ENCODE data around the gene SMG6.

The SMG6 gene

DNA sequence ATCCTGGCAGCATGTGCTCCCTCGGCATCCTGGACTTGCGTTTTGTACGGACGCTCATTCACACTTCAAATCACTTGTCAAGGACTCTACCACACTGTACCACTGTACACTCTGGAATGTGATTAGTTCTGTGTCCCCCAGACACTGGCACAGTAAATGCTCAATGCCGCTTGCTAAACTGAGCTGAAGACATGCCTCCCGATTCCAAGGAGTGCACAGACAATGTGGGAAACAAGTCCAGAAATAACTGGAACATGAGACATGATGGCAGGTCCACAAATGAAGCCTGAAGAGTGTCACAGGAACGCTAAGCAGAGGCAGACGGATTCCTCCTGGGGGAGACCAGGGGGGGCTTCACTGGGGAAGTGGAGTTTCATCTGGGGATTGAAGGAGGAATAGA, 226.5 kb downstream of the SMG6 start:
- DNase-seq (ENCODE audit: low read depth in 3 of 3): no peak

- no peak for DNase-seq (ENCODE audit: low read depth in 3 of 3)
Measured at GRCh38 chr17:2076087-2076984, 227.2 kb downstream of the SMG6 start.

GRCh38 chr17:2075336-2076086, 228.1 kb downstream of the SMG6 start:
- no peak for DNase-seq (ENCODE audit: low read depth in 3 of 3)

GRCh38 chr17:2074919-2075318, 228.7 kb downstream of the SMG6 start:
- DNase-seq (ENCODE audit: low read depth in 3 of 3): no peak

DNA sequence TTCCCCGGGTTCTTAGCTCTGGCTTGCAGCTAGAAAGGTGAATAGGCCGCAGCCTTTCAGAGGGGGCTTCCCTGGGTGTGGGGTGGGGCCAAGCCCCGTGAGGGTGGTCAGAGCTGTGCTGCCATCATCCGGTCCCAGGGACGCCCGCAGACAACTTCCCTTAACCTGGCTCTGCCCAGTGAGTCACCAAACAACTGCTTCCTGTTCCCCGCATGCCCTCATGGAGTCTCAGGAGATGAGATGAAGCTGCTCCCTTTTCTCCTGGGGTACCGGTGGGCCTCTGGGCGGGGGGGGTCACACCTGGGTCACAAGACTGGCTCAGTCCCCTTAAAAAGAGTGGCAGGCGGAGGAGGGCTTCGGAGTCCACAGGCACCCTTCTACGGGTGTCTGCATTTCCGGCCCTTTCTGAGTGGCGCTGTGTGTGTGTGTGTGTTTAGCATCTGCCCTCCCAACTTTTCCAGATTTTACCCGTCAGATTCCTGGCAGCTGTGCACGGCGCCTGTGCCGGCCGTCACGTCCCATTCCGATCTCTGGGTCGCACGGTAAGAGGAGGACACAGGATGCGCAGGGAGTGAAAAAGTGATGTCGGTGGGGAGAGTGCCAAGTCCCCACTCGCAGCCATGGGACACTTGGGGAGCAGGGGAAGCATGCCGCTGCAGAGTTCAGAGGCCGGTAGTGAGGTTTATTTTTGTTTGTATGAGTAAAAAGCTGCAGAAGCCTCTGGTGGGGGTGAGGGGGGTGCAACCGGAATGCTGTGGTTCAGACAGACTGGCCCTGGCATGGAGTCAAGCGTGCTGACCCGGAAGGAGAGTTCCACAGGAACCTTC, 231.9 kb downstream of the SMG6 start:
- no peak for DNase-seq (ENCODE audit: low read depth in 3 of 3)

- DNase-seq (ENCODE audit: low read depth in 3 of 3): no peak
Measured at GRCh38 chr17:2071024-2071385, 232.6 kb downstream of the SMG6 start.

DNA sequence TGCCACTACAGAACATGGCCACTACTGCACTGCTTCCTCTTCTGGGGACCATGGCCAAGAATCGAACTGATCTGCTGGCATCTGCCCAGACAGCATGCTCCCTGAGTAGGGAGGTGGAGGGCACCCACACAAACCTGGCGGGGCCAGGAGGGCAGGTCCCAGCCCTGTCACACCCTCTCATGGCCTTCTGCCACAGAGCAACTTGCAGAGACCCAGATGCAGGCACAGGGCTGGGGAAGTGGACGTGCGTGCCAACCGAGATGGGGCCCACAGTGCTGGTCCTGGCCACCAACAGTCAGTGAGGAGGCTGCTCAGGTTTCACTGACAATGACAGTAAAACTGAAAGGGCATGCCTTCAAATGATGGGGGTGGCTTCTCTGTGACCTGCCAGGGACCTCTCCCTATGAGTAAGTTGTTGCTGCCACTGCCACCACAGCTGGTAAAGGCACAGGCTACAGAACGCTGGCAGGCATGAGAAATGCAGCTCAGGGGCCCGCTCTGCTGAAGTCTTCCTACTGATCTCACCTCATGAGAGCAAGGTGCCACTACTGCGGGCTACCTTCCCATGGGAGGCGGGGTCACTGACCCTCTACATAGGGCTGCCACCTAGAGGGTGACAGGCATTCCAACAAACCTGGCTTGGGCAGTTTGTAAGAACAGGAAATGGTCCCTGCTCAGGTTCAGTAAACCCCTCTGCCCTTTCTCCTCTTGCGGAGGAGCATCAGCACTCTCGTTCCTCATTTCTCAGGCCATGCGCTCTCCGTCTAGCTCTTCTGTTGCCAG, 233.2 kb downstream of the SMG6 start:
- DNase-seq (ENCODE audit: low read depth in 3 of 3): peak in 2 of 3 experiments; percentile 47 to 75

DNA sequence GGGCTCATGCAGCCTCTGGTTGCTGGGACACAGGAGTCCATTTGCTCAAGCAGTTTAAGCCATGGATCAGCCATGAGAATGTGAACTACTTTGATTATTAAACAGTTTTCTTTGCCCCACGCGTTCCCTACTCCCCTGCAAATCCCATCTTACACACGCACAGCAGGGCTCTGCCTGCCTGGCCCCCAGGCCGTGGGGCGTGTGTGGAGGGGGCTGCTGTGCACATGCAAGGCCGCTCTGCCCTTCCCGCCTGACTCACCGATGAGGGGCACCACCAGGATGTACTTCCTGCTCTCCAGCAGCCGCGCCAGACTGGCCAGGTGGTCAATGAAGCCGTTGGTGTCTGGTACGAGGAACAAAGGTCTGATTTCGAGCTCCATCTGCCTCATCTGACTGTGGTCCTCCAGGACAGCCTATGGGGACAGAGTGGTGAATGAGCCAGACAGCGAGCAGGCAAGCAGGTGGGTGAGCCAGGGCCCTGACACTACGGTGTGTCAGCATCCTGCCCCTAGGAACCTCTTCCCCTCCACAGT, 235.0 kb downstream of the SMG6 start:
- DNase-seq (ENCODE audit: low read depth in 3 of 3): no peak

GRCh38 chr17:2068031-2068518, 235.5 kb downstream of the SMG6 start:
- no peak for DNase-seq (ENCODE audit: low read depth in 3 of 3)

DNA sequence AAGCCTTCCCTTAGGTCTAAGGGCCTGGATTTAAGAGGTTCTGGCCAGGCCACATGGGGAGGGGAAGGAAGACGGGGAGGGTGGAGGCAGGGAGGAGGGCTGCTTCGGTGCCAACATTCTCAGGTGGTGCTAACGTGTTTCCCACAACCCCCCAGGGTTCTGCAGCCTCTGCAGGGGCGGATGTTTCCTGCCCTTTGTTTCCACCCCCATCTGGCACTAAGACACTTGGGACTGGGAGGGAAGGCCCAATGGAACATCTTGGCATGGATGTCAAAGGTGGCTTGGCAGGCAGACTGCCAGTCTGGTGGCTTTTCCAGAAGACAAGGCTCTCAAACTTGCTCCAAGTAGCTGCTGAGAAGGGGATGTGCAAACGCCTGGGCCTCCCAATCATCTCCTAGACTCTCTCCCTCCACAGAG, 236.0 kb downstream of the SMG6 start:
- no peak for DNase-seq (ENCODE audit: low read depth in 3 of 3)

DNA sequence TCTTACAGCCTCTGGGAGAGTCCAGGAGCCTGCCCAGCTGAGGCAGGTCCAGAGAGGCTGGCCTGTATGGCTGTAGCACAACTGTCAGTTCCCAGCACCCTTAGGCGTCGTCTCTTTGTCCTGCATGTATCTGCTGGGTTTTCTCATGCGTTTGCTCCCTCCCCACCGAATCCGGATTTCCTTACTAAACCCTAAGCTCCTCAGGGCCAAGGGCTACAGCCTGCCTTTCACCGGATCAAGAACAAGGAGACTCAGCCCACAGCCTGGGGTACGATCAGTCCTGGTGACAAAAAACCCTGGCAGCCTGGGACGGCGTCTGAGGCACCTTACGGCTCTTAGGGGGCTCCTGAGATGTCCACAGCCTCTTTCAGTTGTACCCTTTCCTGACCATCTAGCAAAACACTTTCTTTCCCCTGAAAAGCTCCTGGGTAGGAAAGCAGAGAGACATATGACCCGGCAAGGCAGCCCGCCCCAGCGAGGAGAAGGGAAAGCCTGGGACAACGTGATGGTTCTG, 236.5 kb downstream of the SMG6 start:
- DNase-seq (ENCODE audit: low read depth in 3 of 3): no peak

- DNase-seq (ENCODE audit: low read depth in 3 of 3): no peak
Measured at GRCh38 chr17:2065949-2066400, 237.6 kb downstream of the SMG6 start.

GRCh38 chr17:2064980-2065785, 238.4 kb downstream of the SMG6 start:
- DNase-seq (ENCODE audit: low read depth in 3 of 3): peak in 1 of 3 experiments; percentile 67

DNA sequence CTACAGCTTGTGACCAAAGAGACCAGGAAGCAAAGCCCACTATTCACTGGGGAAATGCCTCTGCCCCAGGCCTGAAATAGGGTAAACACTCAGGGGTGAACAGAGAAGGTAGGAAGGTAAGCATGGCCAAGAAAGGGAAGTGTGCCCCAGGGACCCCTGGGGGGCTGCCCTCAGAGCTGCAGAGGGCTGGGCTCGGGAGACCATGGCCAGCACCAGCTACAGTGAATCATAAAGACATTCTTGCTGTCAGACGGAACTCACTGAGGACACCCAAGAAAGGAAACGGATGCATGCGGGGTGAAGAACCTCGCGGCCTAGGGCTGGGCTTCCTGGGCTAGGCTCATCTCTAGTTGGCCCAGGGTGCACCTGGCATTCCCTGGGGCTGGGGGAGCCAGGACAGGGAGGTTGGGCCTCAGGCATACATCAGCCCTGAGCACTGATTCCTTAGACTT, 239.0 kb downstream of the SMG6 start:
- no peak for DNase-seq (ENCODE audit: low read depth in 3 of 3)

GRCh38 chr17:2064147-2064489, 239.5 kb downstream of the SMG6 start:
- no peak for DNase-seq (ENCODE audit: low read depth in 3 of 3)

DNA sequence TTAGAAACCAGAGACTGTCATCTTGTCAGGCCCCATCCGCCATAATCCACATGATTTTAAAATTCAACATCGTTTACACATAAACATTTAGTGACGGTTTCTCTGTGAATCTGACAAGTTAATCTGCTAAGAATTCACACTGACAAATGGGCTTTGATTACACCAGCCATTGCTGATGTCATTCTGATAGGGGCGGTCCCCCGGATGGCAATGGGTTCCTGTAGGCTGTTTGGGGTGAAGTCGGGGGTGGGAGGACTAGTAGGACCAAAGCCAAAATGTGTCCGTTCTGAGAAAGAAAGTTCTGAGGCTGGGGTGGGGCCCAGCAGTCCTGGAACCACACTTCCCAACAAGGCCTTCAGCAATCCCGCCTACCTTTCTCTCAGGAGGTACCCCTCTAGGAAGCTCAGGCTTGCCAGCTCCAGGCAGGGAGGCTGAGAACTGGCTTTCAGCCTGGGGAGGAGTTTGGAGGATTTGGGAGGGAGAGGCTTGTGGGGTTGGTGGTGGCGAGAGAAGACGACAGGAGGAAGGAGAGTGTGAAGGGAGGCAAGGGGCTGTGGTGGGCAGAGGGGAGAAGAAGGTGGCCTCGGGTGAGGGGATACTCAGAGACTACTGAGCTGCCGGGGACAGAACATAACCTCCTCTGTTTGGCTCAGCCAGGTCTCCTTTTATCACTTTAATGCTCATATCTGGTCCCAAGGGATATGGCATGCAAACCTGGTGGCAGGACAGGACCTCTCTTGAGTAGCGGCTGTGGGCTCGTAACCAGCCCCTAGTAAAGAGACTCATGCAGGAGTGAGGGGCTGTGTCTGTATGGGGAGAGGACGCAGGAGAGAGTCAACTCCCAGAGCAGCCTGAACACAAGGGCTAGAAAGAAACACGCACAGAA, 240.1 kb downstream of the SMG6 start:
- no peak for DNase-seq (ENCODE audit: low read depth in 3 of 3)

- DNase-seq (ENCODE audit: low read depth in 3 of 3): no peak
Measured at GRCh38 chr17:2062571-2063183, 240.9 kb downstream of the SMG6 start.

- no peak for DNase-seq (ENCODE audit: low read depth in 3 of 3)
Measured at GRCh38 chr17:2061441-2061958, 242.1 kb downstream of the SMG6 start.
